Large intestine (tissue), 12 donors: ENCODE results near the gene SLAMF6. TPM values are rescaled to one million over a fixed set of nuclear protein-coding genes. Genes with fewer than 3 reads are reported as not detected.
"Not testable (repeated sequence)": the region's sequence is repeated elsewhere in the genome, so short reads cannot be mapped to it uniquely, and the experiment has no call there.

Source experiments
- DNase-seq, 2 donors: peaks; one replicate each; pipeline versions ENCODE4 v3.0.0 to v3.0.0-alpha.2; 2013
- H3K27ac ChIP-seq: one replicate; pipeline ENCODE4 v1.5.1; 2013; ENCODE audit warnings: low read length
- H3K27me3 ChIP-seq: 2 replicates; pipeline ENCODE4 v1.6.1; 2013; ENCODE audit warnings: low read length; ENCODE audit not compliant: control insufficient read depth, insufficient read depth
- H3K36me3 ChIP-seq: 2 replicates; pipeline ENCODE4 v1.6.1; 2013; ENCODE audit warnings: low read length; ENCODE audit not compliant: control insufficient read depth, insufficient read depth
- H3K4me1 ChIP-seq: one replicate; pipeline ENCODE4 v1.6.1; 2013; ENCODE audit warnings: low read length; ENCODE audit not compliant: control insufficient read depth, insufficient read depth
- H3K4me3 ChIP-seq: one replicate; pipeline ENCODE4 v1.5.1; 2013; ENCODE audit warnings: low read length
- H3K9me3 ChIP-seq: one replicate; pipeline ENCODE4 v1.6.1; 2013; ENCODE audit warnings: mild to moderate bottlenecking, low read depth, low read length, moderate library complexity; ENCODE audit not compliant: control insufficient read depth
- WGBS: methylation state at CpG from one replicate; pipeline ENCODE4 v1.1.5; 2013; ENCODE audit warnings: low lambda C conversion rate; ENCODE audit not compliant: insufficient coverage; 5-methylcytosine and 5-hydroxymethylcytosine counted together
- long read RNA-seq, 11 donors: transcript quantifications; one replicate each; lab custom pipeline, GENCODE V29; 2026
- polyA plus RNA-seq: library from polyadenylated mRNA; unstranded; fragments of 120-200 nt; gene quantifications from one replicate; pipeline ENCODE4 v1.2.1, GENCODE V29; 2013

The SLAMF6 gene
- 1.6 TPM for polyA plus RNA-seq
- long read RNA-seq, donor 1 = 0 reads
- long read RNA-seq, donor 2 = 0 reads
- long read RNA-seq, donor 3 = 0 reads
- long read RNA-seq, donor 4 = 0 reads
- long read RNA-seq, donor 5 = 0 reads
- long read RNA-seq, donor 6 = 0 reads
- long read RNA-seq, donor 7, partial matches to known transcripts = 0 of 1 reads
- long read RNA-seq, donor 7, other reads (novel, unspliced or antisense) = 0 of 1 reads
- long read RNA-seq, donor 8, partial matches to known transcripts = 0 of 1 reads
- long read RNA-seq, donor 8, other reads (novel, unspliced or antisense) = 0 of 1 reads
- long read RNA-seq, donor 9 = 0 reads
- long read RNA-seq, donor 10 = 0 reads
- long read RNA-seq, donor 11 = 0 reads

DNA sequence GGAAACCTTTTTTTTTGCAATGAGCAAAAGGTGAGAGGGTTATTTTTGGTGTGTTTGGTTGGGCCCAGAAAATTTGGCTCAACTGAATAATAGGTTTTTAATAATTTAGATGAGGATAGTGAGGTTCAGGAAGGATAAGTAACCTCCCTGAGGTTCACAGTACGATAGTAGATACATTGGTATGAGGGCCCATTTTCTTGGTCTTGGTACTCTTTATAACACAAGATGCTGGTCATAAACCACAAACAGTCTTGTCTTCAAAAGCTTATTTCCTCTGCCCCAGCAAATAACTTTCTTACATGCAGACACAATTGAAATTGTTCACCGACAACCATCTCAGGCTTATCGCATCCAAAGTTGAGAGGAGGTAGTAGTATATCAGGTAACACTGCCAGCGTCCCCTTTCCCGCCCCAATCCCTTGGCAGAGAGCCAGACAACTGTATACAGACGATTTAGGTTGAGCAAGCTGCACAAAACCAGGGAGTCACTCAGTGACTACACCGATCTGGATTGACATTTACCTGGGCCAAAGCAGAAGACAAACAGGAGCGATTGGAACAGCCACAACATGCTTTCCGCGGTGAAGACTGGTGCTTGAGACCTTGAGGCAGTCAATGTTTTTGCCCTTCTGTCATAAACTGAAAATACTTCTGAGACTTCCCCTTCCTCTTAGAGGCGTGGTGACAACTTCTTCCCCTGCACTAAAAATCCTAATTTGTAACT lies at the start of gene SLAMF6:
TSS of gene SLAMF6 (minus strand) at position 634 of the 724 bp plus-strand sequence. CDS start at position 571, 63 bp downstream.
- H3K27ac ChIP-seq = no peak within 1 kb of the TSS
- no peaks in the 10 kb centered on the region for H3K9me3 ChIP-seq
- DNase-seq = no peak
- H3K27me3 ChIP-seq = no peaks in the 10 kb centered on the region
- peaks cover 8% of the 10 kb centered on the region for H3K4me1 ChIP-seq
- no peak within 1 kb of the TSS for H3K4me3 ChIP-seq
- 92% methylated on average over 1 of the region's 11 CpGs for WGBS
- no peaks in the 10 kb centered on the region for H3K36me3 ChIP-seq

DNA sequence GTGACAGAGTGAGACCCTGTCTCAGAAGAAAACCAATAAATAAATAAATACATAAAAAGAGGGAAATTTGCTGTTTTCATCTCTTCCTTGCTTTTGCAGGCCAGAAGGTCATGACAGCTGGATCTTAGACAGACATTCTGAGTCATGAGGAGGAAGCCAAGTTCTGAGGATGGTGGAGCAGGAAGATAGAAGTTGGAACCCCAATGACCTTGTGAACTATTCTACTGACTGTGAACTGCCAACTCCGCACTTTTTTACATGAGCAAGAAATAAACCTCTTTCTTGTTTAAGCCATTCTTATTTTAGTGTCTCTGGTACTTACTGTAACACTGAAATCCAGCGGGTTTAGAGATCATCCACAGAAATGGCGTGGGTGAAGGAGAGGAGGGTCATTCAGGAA lies 47.8 kb upstream of the SLAMF6 start:
- Histone ChIP-seq H3K27me3 (no peaks in the 10 kb centered on the region), H3K27ac (no peak overlapping the region), H3K9me3 (no peaks in the 10 kb centered on the region), H3K4me3 (no peak overlapping the region), H3K4me1 (no peaks in the 10 kb centered on the region), H3K36me3 (no peaks in the 10 kb centered on the region)
- WGBS = no CpG with 5 or more reads among the region's 3 CpGs
- no peak for DNase-seq

DNA sequence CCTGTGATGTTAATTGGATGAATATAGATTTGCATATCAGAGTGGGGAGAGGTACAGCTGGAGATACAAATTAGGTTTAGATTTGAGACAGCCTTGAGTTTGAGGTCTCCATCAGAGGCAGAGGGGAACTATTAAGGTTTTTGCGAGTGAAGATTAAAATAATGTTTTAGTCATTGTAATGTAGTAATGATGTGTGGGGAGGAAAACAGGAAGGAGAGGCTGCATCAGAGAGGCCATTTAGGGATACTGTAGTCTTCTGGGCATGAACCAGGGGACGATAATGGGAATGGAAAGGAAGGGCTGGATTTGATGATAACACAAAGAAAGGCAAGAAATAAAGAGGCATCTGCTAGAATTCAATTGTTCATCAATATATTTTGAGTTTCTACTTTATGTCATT lies 46.8 kb upstream of the SLAMF6 start:
- H3K27ac ChIP-seq = no peak overlapping the region

DNA sequence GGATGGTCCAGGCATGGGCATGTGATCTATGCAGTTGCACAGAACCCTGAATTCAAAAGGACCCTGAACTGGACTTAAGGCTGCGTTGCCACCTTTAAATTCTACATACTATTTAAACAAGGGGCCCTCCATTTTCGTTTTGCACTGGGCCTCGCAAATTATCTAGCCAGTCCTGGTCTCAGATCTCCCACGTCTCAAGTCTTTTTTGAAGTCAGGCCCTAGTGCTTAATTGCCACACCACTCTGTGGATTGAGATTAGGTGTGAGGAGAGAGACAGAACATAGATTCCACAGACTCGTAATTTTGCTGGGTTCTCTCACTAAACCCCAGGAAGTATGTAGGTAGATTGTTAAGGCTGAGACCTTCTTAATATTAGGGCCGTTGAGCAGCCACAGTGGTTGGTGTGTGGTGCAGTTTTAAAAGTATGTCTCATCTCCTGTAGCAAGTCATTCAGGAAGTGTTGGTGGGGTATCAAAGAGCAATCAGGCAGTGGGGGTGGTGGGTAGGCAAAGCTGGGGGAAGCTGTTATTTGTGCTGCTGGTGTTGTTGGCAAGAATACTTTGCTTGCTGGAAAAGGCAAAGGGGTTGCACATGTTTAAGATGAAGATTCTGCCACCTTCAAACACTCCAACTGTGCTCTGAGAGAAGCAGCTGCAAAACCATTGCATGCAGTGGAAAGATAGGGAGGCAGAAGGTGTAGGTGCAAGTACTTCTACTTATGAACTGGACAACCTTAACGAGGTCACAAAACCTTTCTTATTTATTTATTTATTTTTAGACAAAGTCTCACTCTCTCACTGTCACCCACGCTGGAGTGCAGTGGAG lies 45.0 kb upstream of the SLAMF6 start:
- no peak for DNase-seq
- no peak overlapping the region for H3K27ac ChIP-seq
- no peaks in the 10 kb centered on the region for H3K36me3 ChIP-seq
- no peaks in the 10 kb centered on the region for H3K9me3 ChIP-seq
- no peaks in the 10 kb centered on the region for H3K4me1 ChIP-seq
- H3K27me3 ChIP-seq = no peaks in the 10 kb centered on the region
- no CpG with 5 or more reads among the region's 8 CpGs for WGBS
- no peak overlapping the region for H3K4me3 ChIP-seq

More for the DNA sequence above, 46.8 kb upstream of the SLAMF6 start:
- Histone ChIP-seq H3K27me3 (no peaks in the 10 kb centered on the region), H3K4me3 (no peak overlapping the region), H3K36me3 (no peaks in the 10 kb centered on the region), H3K9me3 (no peaks in the 10 kb centered on the region), H3K4me1 (no peaks in the 10 kb centered on the region)
- DNase-seq = no peak
- WGBS = 94% methylated on average over 2 of the region's 2 CpGs

DNA sequence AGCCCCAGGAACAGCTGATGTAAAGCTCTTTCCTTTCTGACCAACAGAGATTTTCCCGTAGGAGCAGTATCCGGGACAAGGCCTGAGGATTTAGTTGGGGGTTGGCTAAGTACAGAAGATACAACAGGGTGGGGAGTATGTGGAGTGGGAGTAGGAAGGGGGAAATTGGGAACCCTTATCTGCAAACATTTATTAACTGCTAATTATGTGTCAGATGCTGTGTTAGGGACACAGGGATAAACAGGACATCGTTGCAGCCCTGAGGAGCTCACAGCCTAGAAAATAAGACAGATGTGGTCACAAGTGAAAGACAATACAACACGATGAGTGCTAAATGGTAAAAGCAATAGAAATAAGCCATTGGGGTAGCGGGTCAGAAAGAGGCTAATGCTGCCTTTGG lies 44.3 kb upstream of the SLAMF6 start:
- H3K27ac ChIP-seq = no peak overlapping the region
- no peaks in the 10 kb centered on the region for H3K9me3 ChIP-seq
- no peaks in the 10 kb centered on the region for H3K36me3 ChIP-seq
- no peak for DNase-seq
- no CpG with 5 or more reads among the region's 5 CpGs for WGBS
- H3K4me3 ChIP-seq = no peak overlapping the region
- no peaks in the 10 kb centered on the region for H3K27me3 ChIP-seq
- H3K4me1 ChIP-seq = no peaks in the 10 kb centered on the region

DNA sequence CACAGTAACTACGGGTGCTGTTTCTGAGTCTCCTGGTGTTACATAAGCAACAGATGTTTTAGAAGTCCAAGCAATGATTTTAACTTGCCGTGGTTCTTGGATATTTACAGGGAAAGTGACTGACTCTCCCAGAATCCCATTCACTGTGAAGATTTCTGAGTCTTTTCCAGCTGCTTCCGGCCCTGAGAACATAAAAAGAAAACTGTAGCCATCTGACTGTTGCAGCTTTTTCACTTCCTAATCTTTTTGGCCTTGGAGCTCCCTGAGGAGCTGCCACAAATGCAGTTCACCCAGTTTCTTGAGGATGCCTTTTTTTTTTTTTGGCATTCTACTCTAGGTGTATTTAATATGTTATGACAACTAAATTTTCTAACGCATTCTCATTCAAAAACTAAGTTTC lies 42.5 kb upstream of the SLAMF6 start:
- no peak for DNase-seq
- H3K27ac ChIP-seq = no peak overlapping the region
- H3K36me3 ChIP-seq = no peaks in the 10 kb centered on the region
- H3K4me3 ChIP-seq = no peak overlapping the region
- no peaks in the 10 kb centered on the region for H3K27me3 ChIP-seq
- 100% methylated on average over 1 of the region's 4 CpGs for WGBS
- H3K4me1 ChIP-seq = no peaks in the 10 kb centered on the region
- no peaks in the 10 kb centered on the region for H3K9me3 ChIP-seq

DNA sequence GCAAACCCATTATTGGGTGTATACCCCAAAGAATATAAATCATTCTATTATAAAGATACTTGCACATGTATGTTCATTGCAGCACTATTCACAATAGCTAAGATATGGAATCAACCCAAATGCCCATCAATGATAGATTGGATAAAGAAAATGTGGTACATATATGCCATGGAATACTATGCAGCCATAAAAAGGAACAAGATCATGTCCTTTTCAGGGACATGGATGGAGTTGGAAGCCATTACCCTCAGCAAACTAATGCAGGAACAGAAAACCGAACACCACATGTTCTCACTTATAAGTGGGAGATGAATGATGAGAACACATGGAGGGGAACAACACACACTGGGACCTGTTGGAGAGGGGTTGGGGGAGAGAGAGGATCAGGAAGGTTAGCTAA lies 40.2 kb upstream of the SLAMF6 start:
- H3K4me3 ChIP-seq, H3K9me3 ChIP-seq, H3K36me3 ChIP-seq, H3K27me3 ChIP-seq, DNase-seq, H3K4me1 ChIP-seq, H3K27ac ChIP-seq: not testable (repeated sequence)
- WGBS = no CpG with 5 or more reads among the region's 1 CpG

DNA sequence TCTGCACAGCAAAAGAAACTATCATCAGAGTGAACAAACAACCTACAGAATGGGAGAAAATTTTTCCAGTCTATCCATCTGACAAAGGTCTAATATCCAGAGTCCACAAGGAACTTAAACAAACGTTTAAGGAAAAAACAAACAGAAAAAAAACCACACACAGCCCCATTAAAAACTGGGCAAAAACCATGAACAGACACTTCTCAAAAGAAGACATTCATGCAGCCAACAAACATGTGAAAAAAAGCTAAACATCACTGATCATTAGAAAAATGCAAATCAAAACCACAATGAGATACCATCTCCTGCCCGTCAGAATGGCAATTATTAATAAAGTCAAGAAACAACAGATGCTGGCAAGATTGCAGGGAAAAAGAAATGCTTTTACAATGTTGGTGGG lies 39.7 kb upstream of the SLAMF6 start:
- not testable (repeated sequence) for H3K27me3 ChIP-seq, H3K4me1 ChIP-seq, H3K4me3 ChIP-seq, H3K27ac ChIP-seq, H3K9me3 ChIP-seq, DNase-seq, H3K36me3 ChIP-seq
- 60% methylated on average over 2 of the region's 2 CpGs for whole genome bisulfite sequencing

DNA sequence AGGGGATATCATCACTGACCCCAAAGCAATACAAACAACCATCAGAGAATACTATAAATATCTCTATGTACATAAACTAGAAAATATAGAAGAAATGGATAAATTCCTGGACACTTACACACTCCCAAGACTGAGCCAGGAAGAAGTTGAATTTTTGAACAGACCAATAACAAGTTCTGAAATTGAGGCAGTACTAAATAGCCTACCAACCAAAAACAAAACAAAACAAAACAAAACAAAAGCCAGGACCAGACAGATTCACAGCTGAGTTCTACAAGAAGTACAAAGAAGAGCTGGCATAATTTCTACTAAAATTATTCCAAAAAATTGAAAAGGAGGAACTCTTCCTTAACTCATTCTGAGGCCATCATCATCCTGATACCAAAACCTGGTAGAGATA lies 37.8 kb upstream of the SLAMF6 start:
- Histone ChIP-seq H3K4me3 (no peak overlapping the region), H3K27ac (no peak overlapping the region), H3K9me3 (no peaks in the 10 kb centered on the region), H3K4me1 (no peaks in the 10 kb centered on the region), H3K36me3 (no peaks in the 10 kb centered on the region), H3K27me3 (no peaks in the 10 kb centered on the region)
- no peak for DNase-seq

DNA sequence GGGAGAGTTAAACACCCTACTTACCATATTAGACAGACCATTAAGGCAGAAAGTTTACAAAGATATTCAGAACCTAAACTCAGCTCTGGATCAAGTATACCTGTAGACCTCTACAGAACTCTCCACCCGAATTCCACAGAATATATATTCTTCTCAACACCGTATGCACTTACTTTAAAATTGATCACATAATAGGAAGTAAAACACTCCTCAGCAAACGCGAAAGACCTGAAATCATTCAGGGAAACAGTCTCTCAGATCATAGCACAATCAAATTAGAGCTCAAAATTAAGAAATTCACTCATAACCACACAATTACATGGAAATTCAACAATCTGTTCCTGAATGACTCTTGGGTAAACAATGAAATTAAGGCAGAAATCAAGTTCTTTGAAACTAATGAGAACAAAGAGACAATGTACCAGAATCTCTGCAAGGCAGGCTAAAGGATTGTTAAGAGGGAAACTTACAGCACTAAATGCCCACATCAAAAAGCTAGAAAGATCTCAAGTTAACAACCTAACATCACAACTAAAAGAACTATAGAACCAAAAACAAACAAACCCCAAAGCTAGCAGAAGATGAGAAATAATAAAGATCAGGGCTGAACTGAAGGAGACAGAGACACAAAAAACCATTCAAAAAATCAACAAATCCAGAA lies 37.1 kb upstream of the SLAMF6 start:
- Histone ChIP-seq H3K4me3 (no peak overlapping the region), H3K9me3 (no peaks in the 10 kb centered on the region), H3K4me1 (no peaks in the 10 kb centered on the region), H3K36me3 (no peaks in the 10 kb centered on the region), H3K27ac (no peak overlapping the region), H3K27me3 (no peaks in the 10 kb centered on the region)
- WGBS = 80% methylated on average over 2 of the region's 4 CpGs
- DNase-seq = no peak
